GM21825 (cell line): ENCODE data around the gene CGB3.

Experiments
- ATAC-seq: cut with Tn5 transposase; IDR thresholded peaks from one replicate; pipeline ENCODE4 v1.9.1; 2021; ENCODE audit warnings: mild to moderate bottlenecking, moderate library complexity; ENCODE audit not compliant: unreplicated experiment

CGB3 gene

DNA sequence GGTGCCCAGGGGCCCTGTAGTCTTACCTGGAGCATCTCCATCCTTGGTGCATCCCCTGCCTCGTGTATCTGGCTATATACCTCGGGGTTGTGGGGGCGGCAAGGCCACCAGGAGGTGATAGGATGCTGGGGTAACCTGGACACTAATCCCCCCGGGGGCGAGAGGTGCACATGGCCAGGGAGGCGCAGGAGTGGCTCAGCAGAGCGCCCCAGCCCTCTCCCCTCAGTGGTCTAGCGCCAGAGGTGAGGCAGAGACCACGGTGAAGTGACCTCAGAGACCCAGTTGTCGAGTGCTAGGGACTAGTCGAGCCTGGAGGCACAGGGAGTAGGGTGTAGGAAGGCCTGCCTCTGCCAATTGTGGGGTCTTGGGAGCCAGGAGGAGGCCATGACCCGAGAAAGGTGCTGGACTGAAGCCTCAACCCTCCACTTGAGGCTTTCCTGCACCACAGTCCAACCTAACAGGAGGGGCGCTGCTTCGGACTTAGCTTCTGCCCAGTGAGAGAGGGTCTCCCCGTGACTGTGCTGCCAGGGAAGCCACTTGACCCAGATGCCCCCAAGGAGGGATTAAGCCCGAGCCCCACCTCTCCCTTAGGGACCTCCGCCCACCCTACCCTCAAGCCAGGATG, 7.0 kb downstream of the CGB3 start, which contains the start of gene LHB:
TSS of gene LHB (minus strand) at position 51 of the 625 bp plus-strand sequence. CDS start at position 41, 10 bp downstream.
- ATAC-seq = no peak

DNA sequence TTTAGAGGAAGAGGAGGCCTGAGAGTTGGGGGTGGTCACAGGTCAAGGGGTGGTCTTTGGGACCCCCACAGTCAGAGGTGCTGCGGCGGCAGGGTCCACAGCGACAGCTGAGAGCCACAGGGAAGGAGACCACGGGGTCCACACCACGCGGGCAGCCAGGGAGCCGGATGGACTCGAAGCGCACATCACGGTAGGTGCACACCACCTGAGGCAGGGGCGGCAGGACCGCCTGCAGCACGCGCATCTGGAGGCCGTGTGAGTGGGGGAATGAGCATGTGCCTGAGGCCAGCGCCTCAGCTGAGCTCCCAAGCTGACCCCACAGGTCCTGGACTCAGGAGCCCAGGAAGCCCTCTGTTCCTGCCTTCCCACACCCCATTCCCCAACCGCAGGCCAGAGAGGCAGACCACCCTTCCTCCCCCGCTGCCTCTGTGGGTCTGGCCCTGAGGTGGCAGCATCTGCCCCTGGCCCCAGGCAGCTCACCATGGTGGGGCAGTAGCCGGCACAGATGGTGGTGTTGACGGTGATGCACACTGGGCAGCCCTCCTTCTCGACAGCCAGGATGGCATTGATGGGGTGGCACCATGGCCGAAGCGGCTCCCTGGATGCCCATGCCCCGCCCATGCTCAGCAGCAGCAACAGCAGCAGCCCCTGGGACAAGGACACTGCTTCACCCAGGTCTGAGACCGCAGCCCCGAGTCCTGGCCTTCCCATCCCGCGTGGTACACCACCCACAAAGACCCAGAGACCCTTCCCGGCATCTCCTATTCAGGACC, 7.9 kb downstream of the CGB3 start:
- ATAC-seq = no peak

- ATAC-seq = no peak
These were observed 9.3 kb downstream of the CGB3 start for GRCh38 chr19:49014870-49015255.

DNA sequence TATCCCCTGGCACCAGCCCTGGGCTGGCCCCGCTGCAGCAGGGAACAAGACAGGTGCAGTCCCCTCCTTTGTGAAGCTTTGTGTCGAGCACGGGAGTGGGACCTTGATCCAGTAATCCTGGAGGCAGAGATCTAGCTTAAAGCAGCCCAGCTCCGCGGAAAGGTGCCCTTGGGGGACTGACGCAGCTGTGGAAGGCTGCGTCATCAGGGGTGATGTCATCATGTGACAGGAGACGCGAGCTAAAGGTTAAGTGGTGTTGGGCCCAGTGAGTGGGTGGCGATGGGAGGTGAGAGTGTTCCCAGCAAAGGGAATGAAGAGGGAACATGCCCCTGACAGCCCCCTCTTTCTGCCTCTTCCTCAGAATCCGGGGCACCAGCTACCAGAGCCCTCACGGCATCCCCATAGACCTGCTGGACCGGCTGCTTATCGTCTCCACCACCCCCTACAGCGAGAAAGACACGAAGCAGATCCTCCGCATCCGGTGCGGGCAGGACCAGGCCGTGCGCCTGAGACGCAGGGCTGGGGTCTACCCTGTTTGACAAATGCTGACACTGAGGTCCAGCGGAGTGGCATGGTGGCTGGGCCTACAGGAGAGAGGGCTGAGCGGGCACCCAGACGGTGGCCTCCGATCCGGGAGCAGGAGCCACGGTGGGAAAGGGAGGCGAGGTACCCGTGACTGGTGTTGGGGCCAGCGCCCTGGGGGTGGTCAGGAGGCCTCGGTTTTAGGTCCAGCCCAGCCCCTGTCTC, 9.8 kb downstream of the CGB3 start:
- ATAC-seq = no peak

DNA sequence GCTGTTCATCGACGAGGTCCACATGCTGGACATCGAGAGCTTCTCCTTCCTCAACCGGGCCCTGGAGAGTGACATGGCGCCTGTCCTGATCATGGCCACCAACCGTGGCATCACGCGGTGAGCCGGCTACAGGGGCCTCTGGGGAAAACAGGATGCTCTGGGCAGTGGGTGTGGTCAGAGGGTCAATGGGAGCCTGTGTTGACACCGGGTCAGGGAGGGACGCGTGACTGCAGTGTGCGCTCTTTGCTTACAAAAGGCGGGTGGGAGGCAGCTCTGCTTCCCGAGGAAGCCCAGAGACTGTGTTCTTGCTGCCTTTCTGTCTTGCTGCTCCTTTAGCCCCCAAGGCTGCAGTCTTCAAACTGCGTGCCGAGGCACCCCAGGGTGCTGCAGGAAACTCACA, 12.9 kb downstream of the CGB3 start:
- no peak for ATAC-seq

- no peak for ATAC-seq
These were observed 13.7 kb downstream of the CGB3 start for GRCh38 chr19:49010453-49010852.

- ATAC-seq = no peak
These were observed 14.3 kb downstream of the CGB3 start for GRCh38 chr19:49009828-49010227.

DNA sequence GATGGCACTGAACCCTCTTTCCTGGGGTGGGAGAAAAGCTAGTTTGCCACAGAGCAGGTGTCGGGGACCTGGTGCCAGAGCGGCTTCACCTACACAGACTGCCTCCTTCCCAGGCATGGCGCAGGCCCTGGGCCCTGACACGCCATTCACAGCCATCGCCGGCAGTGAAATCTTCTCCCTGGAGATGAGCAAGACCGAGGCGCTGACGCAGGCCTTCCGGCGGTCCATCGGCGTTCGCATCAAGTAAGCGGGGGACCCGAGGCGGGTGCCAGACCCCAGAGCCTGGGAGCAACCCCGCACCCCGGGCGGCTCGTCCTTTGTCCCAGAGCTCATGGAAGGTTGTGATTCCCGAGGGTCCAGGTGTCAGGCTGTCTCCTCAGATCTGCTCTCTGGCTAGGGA, 17.2 kb downstream of the CGB3 start:
- no peak for ATAC-seq

DNA sequence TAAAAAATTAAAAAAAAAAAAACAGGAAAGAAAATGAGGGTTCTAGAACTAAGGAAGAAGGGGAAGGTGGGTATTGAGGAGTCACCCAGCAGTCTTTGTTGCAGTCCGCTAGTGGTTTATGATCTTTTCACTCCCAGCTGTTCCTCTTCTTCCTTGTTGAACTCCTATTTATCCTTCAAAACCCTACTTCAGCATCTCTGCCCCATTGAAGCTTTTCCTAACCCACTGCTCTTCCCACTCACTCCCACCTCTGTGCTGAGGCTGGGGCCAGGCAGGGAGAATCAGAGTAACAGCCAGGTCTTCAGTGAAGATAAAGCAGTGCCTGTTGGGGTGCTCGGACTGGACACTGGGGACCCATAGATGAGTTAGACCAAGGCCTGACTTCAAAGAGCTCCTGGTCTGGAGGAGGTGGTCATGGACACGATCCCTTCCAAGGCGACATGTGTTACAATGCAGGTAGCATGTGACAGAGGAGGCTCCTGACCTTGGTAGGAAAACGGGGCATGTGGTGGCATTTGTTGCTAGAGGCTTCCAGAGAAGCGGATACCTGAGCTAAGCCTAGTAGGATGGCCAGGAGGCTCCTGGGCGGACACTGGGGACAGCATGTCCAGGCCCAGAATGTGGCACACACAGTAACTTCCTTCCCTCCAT, 19.0 kb downstream of the CGB3 start:
- no peak for ATAC-seq

DNA sequence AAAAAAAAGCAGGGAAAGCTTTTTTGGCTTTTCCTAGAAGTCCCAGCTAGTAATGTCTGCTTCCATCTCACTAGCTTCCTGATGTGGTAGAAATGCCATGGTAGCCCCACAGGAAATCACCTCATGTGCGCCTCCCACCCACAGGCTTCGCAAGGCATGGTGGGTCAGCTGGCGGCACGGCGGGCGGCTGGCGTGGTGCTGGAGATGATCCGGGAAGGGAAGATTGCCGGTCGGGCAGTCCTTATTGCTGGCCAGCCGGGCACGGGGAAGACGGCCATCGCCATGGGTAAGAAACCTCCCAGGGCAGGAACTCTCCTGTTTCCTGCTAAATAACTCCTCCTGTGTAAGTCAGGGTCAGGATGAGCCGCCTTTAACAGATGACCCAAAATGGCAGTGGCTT, 20.0 kb downstream of the CGB3 start:
- no peak for ATAC-seq

DNA sequence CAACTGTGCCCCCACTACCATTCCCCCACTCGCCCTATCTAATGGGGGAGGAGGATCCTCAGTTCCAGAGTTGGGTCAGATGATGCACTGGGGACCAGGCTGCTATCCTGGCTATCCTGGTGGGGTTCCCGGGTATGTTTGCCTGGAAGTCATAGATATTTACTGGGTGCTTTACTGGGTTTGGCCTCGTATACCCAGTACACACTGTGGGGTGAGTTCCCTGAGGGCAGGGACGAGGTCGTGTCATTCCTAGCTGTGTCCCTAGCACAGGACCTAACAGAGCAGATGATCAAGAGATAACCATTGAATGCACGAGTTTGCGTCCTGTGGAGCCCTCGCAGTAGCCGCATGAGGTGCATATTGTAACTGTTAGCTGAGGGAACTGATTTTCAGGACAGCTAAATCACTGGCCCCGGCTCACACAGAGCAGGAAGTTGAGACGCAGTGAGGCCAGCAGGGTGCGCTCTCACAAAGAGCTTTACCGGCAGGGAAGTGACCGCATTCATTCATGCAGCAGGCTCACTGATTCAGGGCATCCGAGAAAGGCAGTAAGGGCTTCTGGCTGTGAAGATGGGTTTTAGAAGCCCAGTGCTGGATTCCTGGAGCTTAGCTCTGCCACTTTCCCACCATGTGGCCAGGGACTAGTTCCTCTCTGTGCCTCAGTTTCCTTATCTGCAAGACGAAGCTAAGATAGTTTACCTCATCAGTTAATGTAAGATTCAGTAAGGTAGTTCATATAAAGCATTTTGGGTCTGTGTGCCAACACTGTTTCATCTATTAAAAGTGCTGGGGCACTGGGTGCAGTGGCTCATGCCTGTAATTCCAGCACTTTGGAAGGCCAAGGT, 24.4 kb downstream of the CGB3 start:
- no peak for ATAC-seq

- no peak for ATAC-seq
These were observed 26.2 kb downstream of the CGB3 start for GRCh38 chr19:48997972-48998371.

- no peak for ATAC-seq
These were observed 30.1 kb downstream of the CGB3 start for GRCh38 chr19:48994035-48994386.

GRCh38 chr19:48993175-48994034, 30.7 kb downstream of the CGB3 start, which contains the start of the genes GYS1 and RUVBL2:
Gene GYS1 (minus strand): TSS chr19:48993309. CDS start chr19:48993112, 197 bp downstream.
Gene RUVBL2 (plus strand): TSS chr19:48993887. CDS start chr19:48993912, 25 bp downstream.
- ATAC-seq = peak; percentile 76

DNA sequence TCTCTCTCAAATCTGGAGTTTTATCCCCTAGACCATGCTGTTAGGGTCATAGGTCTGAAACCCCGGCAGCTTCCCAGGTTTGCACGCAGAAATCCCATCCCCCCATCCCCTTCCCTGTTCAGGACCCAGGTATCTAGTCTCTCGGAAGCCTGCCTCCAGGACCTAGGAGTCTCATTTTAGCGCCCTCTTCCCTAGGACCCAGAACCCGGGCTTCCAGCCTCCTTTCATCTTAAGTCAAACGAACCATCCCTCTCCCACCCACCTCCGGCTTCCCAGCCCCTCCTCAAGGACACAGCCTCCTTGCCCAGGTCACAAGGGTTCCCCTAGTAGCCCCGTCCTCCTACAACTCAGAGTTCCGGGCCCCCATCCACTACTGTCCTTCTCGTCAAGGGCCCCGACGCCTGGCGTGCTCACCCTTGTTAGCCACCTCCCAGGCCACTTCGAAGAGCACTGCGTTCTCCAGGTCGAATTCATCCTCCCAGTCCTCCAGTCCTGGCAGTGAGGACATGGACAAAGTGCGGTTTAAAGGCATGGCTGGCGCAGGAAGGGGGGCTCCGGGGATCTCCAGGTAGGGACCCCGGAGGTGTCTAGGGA, 31.5 kb downstream of the CGB3 start:
- ATAC-seq = peak; percentile 1

GRCh38 chr19:48991873-48992580, 32.1 kb downstream of the CGB3 start:
- ATAC-seq = no peak

GRCh38 chr19:48991011-48991609, 33.0 kb downstream of the CGB3 start:
- ATAC-seq = no peak

DNA sequence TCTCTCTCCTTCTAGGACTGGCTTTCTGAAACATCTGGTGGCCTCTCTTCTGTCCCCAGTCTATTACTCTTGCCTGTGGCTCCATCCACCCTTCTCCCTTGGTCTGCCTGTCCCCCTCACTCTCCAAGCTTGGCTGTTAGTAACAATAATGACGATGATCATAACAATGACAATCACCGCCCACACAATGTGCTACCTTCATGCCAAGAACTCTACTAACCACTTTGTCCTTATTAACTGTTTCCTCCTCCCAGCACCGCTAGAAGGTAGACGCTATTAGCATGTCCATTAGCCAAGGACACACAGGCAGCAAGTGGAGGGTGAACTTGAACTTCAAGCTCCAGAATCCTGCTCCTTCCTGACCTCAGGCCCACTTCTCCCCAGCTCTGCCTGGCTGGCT, 33.7 kb downstream of the CGB3 start:
- ATAC-seq = no peak
